ENCODE results near the gene CEP170B.

DNA sequence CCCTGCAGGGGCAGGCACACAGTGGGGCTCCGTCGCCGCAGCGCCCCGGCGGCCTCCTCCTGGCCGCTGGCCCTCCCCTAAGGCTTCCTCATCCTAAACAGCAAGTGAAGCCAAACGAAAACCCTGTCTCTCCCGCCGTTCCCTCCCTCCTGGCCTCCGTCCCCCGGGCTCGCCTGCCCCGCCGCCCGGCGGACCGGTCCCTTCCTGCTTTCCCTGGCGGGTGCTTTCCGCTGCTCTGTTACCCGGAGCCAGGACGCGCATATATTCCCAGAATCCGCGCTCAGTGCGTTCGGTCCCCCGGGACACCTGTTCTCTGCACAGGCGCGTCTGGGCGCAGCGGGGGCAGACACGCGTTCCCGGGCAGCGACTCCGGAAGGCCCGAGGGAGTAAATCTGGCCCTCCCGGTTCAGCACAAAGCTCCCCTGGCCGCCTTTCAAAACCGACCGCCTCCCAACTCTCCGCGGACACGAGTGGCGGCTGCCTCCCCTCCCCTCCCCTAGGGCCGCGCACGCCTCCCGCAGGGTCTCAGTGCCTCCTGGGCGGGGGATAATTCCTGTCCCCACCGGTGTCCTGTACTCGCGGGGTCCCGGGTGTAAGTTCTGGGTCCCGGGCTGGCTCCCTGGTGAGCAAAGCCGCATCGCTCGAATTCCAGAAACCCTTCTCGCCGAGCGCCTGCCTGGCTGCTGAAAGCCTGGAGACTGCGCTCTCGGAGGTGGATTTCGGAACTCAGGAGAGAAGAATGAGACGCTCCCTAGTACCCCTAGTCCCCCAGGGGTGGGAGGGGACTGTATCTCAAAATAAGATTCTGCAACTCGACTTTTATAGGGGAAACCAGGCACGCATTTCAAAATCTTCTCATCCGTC is 21.4 kb upstream of the CEP170B start:
- TF ChIP-seq CTCF (IDR thresholded peaks at IDR 0.05; ENCODE audit: low read depth, low read length, missing input control) (no peak), NR2F2 (IDR thresholded peaks at IDR 0.05) (no peak), HNF4G (IDR thresholded peaks at IDR 0.05) (no peak)
